Activated T-cell treated with anti-CD3 and anti-CD28 coated beads, Interleukin-2, amount 50 U/mL, for 4 hours (primary cell): ENCODE measurements around the gene IMMP2L. TPM values are rescaled to one million over a fixed set of nuclear protein-coding genes. Genes with fewer than 3 reads are reported as not detected.

Source experiments
- ATAC-seq, 2 donors: fragments of 200-7000 bp; cut with Tn5 transposase; one replicate each; pipeline ENCODE4 v1.10.0; 2021
- DNase-seq: peaks from one replicate; pipeline ENCODE4 v3.0.0-alpha.2; 2020
- H3K27me3 Mint-ChIP-seq: one replicate; pipeline ENCODE4 v1.8.0; 2021; ENCODE audit warnings: low read depth, mixed read lengths
- H3K36me3 Mint-ChIP-seq: one replicate; pipeline ENCODE4 v1.8.0; 2022; ENCODE audit warnings: mixed read lengths; ENCODE audit not compliant: insufficient read depth
- H3K4me1 Mint-ChIP-seq: one replicate; pipeline ENCODE4 v1.8.0; 2021; ENCODE audit warnings: low read depth, mixed read lengths
- H3K4me3 Mint-ChIP-seq: one replicate; pipeline ENCODE4 v1.8.0; 2021; ENCODE audit warnings: mild to moderate bottlenecking, moderate library complexity, mixed read lengths
- H3K9me3 Mint-ChIP-seq: one replicate; pipeline ENCODE4 v1.8.0; 2021; ENCODE audit warnings: mixed read lengths
- total RNA-seq, 3 donors: library from RNA; stranded (reverse); gene quantifications; one replicate each; pipeline ENCODE4 v1.2.1, GENCODE V29; 2021

The IMMP2L gene
- total RNA-seq, 3 donors from 2014 or later: 18.7 to 22.9 (median 19.2) TPM

DNA sequence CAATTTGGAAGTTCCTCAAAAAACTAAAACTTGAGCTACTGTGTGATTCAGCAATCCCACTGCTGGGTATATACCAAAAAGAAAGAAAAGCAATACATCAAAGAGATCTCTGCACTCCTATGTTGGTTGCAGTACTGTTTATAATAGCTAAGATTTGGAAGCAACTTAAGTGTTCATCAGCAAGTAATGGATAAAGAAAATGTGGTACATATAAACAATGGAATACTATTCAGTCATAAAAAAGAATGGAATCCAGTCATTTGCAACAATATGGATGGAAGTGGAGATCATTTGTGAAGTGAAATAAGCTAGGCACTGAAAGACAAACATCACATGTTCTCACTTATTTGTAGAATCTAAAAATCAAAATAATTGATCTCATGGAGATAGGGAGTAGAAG lies 16.5 kb upstream of the IMMP2L start:
- H3K4me3 Mint-ChIP-seq: no peak overlapping the region
- no peak for DNase-seq
- no peaks in the 10 kb centered on the region for H3K27me3 Mint-ChIP-seq
- no peaks in the 10 kb centered on the region for H3K36me3 Mint-ChIP-seq
- no peaks in the 10 kb centered on the region for H3K4me1 Mint-ChIP-seq
- H3K9me3 Mint-ChIP-seq: peaks cover 13% of the 10 kb centered on the region
- no peak for ATAC-seq

- Mint-ChIP-seq H3K36me3 (no peaks in the 10 kb centered on the region), H3K4me3 (no peak overlapping the region), H3K4me1 (no peaks in the 10 kb centered on the region), H3K9me3 (peaks cover 9% of the 10 kb centered on the region), H3K27me3 (peaks cover 14% of the 10 kb centered on the region)
- no peak for DNase-seq
- no peak for ATAC-seq
These were observed 9.4 kb upstream of the IMMP2L start for GRCh38 chr7:111571720-111572119.

DNA sequence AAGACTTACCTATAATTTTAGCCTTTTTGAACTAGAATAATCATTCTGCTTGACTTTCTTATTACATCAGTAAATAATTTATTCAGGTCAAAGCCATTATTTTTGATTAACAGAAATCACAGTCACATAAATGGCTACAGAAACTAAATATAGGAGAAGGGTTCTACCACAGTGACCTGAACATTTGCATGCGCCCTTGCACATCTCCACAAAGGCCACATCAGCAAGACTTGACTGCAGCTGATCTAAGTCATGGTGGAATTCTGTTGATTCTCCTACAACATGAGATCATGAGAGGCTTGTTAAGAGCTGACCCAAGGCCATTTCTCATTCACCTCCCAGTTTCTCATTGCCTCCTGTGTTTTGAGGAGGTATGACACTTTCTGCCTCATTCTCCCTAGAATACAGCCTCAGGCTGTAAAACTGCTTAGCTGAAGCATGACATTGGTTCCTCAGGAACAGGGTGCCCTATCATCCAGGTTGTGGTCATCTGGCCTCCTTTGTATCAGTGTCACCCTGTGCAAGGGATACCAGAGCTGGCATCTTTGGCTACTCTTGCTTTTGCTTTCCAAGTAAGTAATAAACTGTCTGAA lies 6.7 kb upstream of the IMMP2L start:
- peaks cover 9% of the 10 kb centered on the region for H3K9me3 Mint-ChIP-seq
- no peaks in the 10 kb centered on the region for H3K36me3 Mint-ChIP-seq
- H3K4me1 Mint-ChIP-seq: no peaks in the 10 kb centered on the region
- H3K4me3 Mint-ChIP-seq: no peak overlapping the region
- DNase-seq (no peak), ATAC-seq (no peak)
- H3K27me3 Mint-ChIP-seq: peaks cover 14% of the 10 kb centered on the region

DNA sequence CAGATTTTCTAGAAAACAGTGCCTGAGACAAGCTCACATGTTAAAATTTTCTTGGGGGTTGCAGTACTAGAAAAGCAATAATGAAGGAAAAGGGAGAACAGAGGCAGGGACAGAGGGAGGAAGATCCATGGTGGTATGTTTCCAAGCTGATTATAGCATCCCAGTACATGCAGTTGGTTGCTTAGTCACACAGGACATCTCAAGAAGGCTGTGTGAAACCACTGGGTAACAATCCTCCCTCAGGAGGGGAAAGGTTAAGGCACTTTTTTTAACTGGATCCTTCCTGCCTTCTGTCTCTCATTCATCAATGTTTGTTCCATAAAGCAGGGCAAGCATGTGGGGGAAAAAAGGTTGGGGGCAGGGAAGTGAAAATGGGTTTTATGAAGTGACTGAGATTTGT lies 6.1 kb upstream of the IMMP2L start:
- H3K36me3 Mint-ChIP-seq: no peaks in the 10 kb centered on the region
- H3K4me1 Mint-ChIP-seq: peaks cover under 1% of the 10 kb centered on the region
- ATAC-seq (no peak), DNase-seq (no peak)
- peaks cover 14% of the 10 kb centered on the region for H3K27me3 Mint-ChIP-seq
- H3K4me3 Mint-ChIP-seq: no peak overlapping the region
- peaks cover 9% of the 10 kb centered on the region for H3K9me3 Mint-ChIP-seq

DNA sequence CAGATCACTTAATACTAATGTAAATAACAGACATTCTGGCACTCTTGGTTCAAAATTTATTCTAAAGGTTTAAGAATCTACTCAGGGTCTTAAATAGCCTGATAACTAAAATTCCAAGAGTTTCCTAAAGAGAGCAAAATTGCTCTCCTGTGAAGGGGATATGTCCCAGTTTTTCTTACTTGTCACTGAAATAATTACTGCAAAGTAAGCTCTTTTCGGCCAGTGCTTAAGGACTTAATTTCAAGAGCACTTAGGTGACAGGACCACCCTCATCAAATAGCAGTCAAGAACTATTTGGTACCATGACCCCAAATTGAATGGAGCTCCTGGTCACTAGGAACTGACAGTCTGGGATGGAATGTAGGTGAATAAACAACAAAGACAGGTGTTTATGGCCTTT lies 1.8 kb upstream of the IMMP2L start:
- Mint-ChIP-seq H3K36me3 (peaks cover 6% of the 10 kb centered on the region), H3K4me1 (peaks cover 32% of the 10 kb centered on the region), H3K4me3 (no peak overlapping the region), H3K27me3 (peaks cover 7% of the 10 kb centered on the region), H3K9me3 (no peaks in the 10 kb centered on the region)
- ATAC-seq: no peak
- DNase-seq: no peak

- Mint-ChIP-seq H3K9me3 (no peaks in the 10 kb centered on the region), H3K4me1 (peaks cover 45% of the 10 kb centered on the region), H3K36me3 (peaks cover 25% of the 10 kb centered on the region), H3K27me3 (no peaks in the 10 kb centered on the region), H3K4me3 (peak overlapping the region; percentile 91)
- ATAC-seq (no peak), DNase-seq (peak; percentile 11)
These were observed 713 bp downstream of the IMMP2L start for GRCh38 chr7:111561654-111561903.

- no peaks in the 10 kb centered on the region for H3K27me3 Mint-ChIP-seq
- H3K9me3 Mint-ChIP-seq: no peaks in the 10 kb centered on the region
- peaks cover 45% of the 10 kb centered on the region for H3K4me1 Mint-ChIP-seq
- H3K36me3 Mint-ChIP-seq: peaks cover 29% of the 10 kb centered on the region
- ATAC-seq: no peak
- peak overlapping the region; percentile 91 for H3K4me3 Mint-ChIP-seq
- no peak for DNase-seq
These were observed 1.3 kb downstream of the IMMP2L start for GRCh38 chr7:111560773-111561653.

DNA sequence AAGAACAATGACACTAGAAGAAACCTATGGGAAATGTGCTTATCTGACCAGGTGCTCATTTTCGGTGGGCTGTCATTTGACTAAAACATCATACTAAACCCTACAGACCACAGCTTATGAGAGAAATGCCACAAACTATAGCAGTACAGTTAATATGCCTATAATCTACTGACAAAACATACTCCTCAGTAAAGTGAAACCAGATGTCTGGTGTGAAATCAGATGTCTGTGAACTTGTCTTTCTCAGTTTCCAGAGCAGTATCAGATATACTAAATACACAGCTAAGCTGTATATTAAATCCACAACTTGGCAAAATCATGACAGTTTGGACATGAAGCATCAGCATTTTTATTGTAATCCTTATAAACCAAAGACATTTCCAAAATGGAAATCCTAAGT lies 3.3 kb downstream of the IMMP2L start:
- Mint-ChIP-seq H3K4me1 (peaks cover 45% of the 10 kb centered on the region), H3K36me3 (peaks cover 44% of the 10 kb centered on the region)
- ATAC-seq: no peak

GRCh38 chr7:111556977-111557376 lies 5.3 kb downstream of the IMMP2L start:
- ATAC-seq (no peak), DNase-seq (no peak)
- Mint-ChIP-seq H3K36me3 (peaks cover 48% of the 10 kb centered on the region), H3K9me3 (no peaks in the 10 kb centered on the region), H3K4me1 (peaks cover 35% of the 10 kb centered on the region), H3K4me3 (no peak overlapping the region), H3K27me3 (no peaks in the 10 kb centered on the region)

More for the DNA sequence above, 3.3 kb downstream of the IMMP2L start:
- DNase-seq: no peak
- Mint-ChIP-seq H3K27me3 (no peaks in the 10 kb centered on the region), H3K9me3 (no peaks in the 10 kb centered on the region), H3K4me3 (no peak overlapping the region)

GRCh38 chr7:111554086-111554485 lies 8.2 kb downstream of the IMMP2L start:
- no peak overlapping the region for H3K4me3 Mint-ChIP-seq
- no peak for ATAC-seq
- no peaks in the 10 kb centered on the region for H3K9me3 Mint-ChIP-seq
- peaks cover 13% of the 10 kb centered on the region for H3K4me1 Mint-ChIP-seq
- no peak for DNase-seq
- H3K36me3 Mint-ChIP-seq: peaks cover 56% of the 10 kb centered on the region
- no peaks in the 10 kb centered on the region for H3K27me3 Mint-ChIP-seq

GRCh38 chr7:111541067-111541466 lies 21.2 kb downstream of the IMMP2L start:
- no peak for ATAC-seq
- no peaks in the 10 kb centered on the region for H3K9me3 Mint-ChIP-seq
- no peak overlapping the region for H3K4me3 Mint-ChIP-seq
- H3K4me1 Mint-ChIP-seq: no peaks in the 10 kb centered on the region
- H3K27me3 Mint-ChIP-seq: no peaks in the 10 kb centered on the region
- H3K36me3 Mint-ChIP-seq: peaks cover 15% of the 10 kb centered on the region
- DNase-seq: no peak

- no peaks in the 10 kb centered on the region for H3K9me3 Mint-ChIP-seq
- H3K27me3 Mint-ChIP-seq: no peaks in the 10 kb centered on the region
- H3K4me3 Mint-ChIP-seq: no peak overlapping the region
- DNase-seq: no peak
- no peaks in the 10 kb centered on the region for H3K4me1 Mint-ChIP-seq
- peaks cover 13% of the 10 kb centered on the region for H3K36me3 Mint-ChIP-seq
- ATAC-seq: no peak
These were observed 22.0 kb downstream of the IMMP2L start for GRCh38 chr7:111540199-111540815.

GRCh38 chr7:111537134-111537533 lies 25.2 kb downstream of the IMMP2L start:
- Mint-ChIP-seq H3K4me3 (no peak overlapping the region), H3K36me3 (peaks cover 4% of the 10 kb centered on the region), H3K4me1 (no peaks in the 10 kb centered on the region), H3K27me3 (no peaks in the 10 kb centered on the region), H3K9me3 (no peaks in the 10 kb centered on the region)
- DNase-seq (no peak), ATAC-seq (no peak)

DNA sequence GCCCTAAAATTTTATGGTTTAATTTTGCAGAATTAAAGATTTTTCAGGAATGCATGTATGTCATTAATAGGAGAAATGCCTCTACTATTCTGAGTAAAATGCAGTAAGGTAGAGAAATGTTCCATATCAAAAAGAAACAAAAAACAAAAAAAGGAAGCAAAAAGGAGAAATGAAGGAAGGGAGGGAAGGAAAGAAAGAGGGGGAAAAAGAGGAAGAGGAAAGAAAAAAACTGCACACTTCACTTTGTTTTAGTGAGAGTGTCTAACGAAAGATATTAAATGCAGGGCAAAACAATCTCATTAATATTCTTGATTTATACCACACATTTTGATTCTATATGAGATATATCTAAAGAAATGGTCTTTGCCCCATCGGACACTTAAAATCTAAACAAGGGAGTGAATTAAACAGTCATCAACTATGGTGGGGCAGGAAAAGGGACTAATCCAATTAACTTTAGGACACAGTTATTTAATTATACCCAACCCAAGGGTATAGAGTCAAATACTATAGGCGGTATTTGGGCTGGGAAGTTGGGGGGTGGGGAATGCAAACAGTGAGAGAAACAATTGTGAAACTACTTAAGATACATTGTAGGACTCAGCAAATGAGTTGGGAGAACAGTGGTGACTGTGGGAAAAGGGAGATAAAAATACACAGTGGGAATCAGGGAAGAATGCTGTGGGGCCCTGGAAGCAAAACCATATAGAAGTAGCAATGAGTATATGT lies 27.0 kb downstream of the IMMP2L start:
- Mint-ChIP-seq H3K9me3 (no peaks in the 10 kb centered on the region), H3K27me3 (no peaks in the 10 kb centered on the region), H3K36me3 (peaks cover 6% of the 10 kb centered on the region), H3K4me1 (no peaks in the 10 kb centered on the region), H3K4me3 (no peak overlapping the region)
- ATAC-seq (no peak), DNase-seq (no peak)
